GM10847 (cell line): ENCODE results near the gene COL19A1.
A peak's percentile ranks its signal among the peaks of the same experiment; 100 is the strongest.

Source experiments
- POLR2A ChIP-seq: IDR thresholded peaks from 2 replicates; pipeline ENCODE4 v1.6.1; 2011; ENCODE audit not compliant: insufficient read length; ENCODE audit errors: extremely low read depth

The COL19A1 gene

DNA sequence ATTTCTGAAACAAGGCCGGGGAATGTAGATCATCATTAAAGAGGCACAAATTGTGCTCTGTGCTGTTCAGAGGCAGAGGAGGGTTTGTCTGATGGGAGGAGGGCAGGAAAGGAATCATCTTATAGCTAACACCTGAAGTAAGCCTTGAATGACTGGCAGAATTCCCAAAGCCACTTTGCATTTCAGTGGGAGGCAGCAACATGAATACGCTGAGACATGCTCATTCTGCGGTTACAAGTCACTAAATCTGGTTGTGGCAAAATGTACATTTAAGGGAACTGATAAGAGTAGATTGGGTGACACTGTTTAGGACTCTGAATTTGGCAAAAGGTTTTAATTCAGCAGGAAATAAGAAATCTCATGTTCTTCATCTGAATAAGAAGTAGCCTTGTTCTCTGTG is 4.4 kb upstream of the COL19A1 start:
- TF ChIP-seq POLR2A: no peak

- TF ChIP-seq POLR2A: no peak
These were observed 2.6 kb upstream of the COL19A1 start for GRCh38 chr6:69863766-69864165.

- no peak for TF ChIP-seq POLR2A
These were observed 1.2 kb upstream of the COL19A1 start for GRCh38 chr6:69865126-69865525.

DNA sequence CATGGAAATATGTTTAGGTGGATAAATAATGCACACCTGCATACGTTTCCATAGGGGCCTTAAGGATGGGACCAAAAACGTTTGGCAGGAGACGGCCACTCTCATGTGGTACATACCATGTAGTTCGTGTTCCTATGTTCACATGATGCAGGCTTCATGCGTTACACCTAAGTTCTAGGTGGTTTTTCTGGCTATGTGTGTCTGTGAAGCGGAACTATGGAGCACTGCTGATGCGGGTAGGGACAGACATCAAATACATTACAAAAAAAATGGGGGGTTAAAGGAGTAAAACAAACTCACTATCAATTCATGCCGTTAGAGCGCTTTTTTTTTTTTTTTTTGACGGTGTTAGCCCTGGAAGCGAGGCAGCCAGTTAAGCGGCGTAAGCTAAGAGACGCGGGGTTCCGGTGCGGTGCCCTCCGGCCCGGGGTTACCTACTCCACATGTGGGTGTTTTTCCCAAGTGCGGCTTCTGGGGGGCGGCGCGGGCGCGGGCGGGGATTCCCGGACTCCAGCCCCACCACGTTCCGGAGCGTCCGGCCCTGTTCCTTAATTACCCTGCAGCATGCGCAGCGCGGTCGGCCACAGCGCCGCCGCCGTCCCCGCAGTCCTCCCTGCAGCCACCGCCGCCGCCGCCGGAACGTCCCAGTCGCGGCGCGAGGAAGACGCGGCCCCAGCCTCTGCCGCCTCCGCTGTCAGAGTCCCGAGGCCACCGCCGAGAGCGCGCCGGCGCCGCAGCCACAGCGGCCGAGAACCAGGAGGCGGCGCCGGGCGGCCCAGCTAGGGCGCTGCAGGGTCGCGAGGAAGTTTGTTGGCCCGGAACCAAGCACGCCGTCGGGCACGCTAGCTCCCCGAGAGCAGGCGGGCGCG is 648 bp downstream of the COL19A1 start:
- TF ChIP-seq POLR2A: peak; percentile 49

GRCh38 chr6:69867639-69867976 is 1.3 kb downstream of the COL19A1 start:
- no peak for TF ChIP-seq POLR2A

GRCh38 chr6:69868252-69868804 is 2.0 kb downstream of the COL19A1 start:
- no peak for TF ChIP-seq POLR2A

GRCh38 chr6:69868961-69869360 is 2.6 kb downstream of the COL19A1 start:
- TF ChIP-seq POLR2A: no peak

GRCh38 chr6:69871107-69871506 is 4.8 kb downstream of the COL19A1 start:
- TF ChIP-seq POLR2A: no peak

- TF ChIP-seq POLR2A: no peak
These were observed 6.9 kb downstream of the COL19A1 start for GRCh38 chr6:69873291-69873690.

DNA sequence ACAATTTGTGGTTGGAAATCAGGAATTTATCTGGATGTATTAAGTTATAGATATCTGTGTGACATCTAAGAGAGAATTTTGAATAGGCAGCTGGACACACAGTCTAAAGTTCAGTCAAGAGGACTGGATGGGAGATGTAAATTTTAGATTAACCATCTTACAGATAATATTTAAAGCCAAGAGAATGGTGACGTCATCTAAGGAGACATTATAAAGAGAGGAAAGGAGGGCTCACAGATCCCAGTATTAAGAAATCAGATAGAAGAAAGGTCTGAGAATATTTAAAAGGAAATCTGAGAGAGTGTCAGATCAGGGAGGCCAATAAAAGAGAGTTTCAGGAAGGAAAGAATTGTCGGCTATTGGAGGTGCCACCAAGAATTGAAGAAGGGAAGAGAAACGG is 9.4 kb downstream of the COL19A1 start:
- TF ChIP-seq POLR2A: no peak

DNA sequence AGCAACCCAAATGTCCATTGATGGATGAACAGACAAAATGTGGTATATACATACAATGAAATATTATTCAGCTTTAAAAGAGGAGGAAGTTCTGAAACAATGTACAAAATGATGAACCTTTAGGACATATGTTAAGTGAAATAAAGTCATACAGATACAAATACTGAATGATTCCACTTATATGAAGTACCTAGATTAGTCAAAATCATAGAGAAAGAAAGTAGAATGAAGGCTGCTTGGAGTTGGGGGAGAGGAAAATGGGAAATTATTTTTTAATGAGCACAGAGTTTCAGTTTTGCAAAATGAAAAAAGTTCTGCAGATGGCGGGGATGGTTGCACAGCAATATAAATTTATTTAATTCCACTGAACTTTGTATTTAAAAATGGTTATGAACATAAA is 12.4 kb downstream of the COL19A1 start:
- no peak for TF ChIP-seq POLR2A

GRCh38 chr6:69880601-69881000 is 14.2 kb downstream of the COL19A1 start:
- TF ChIP-seq POLR2A: no peak

DNA sequence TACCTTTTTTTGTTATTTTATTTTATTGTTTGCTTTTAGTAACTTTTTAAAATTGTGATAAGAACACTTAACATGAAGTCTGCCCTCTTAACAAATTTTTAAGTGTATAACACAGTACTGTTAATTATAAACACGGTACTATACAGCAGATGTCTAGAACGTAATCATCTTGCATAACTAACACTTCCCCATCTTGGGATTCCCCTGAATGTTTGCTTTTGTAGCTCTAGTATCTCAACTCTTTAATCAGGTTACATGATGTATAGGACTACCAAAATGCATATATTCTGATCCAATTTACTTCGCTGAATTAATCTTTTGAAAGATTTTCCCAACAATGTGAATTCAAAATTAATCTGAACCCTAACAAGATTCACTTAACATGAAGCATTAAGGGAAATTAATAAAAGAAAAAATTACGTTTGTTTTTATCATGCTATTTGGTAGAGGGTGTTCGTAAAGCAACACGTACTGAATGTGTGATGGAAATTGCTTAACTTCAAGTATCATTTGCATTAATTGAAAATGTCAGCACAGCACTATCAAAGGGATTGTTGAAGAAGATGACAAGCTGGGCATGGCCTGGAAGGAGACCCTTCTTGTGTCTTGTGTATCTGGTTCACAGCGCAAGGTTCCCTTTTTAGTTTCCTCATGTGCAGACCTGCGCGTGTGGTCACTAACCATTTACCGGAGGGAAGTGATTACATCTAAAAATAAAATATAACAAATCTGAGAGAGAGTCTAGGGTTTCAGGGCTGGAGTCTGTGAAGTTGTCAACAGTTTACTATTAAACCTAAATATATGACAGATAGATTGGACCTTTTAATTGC is 15.2 kb downstream of the COL19A1 start:
- TF ChIP-seq POLR2A: no peak

GRCh38 chr6:69883551-69883950 is 17.2 kb downstream of the COL19A1 start:
- no peak for TF ChIP-seq POLR2A

GRCh38 chr6:69884231-69884630 is 17.9 kb downstream of the COL19A1 start:
- TF ChIP-seq POLR2A: no peak

- no peak for TF ChIP-seq POLR2A
These were observed 20.7 kb downstream of the COL19A1 start for GRCh38 chr6:69887026-69887425.
